IMR-90 (cell line): ENCODE measurements around the gene PTPRN2. TPM values are rescaled to one million over a fixed set of nuclear protein-coding genes. Genes with fewer than 3 reads are reported as not detected.

ENCODE experiments used
- ATAC-seq: fragments of 200-7000 bp; cut with Tn5 transposase; 2 replicates; pipeline ENCODE4 v1.9.1; 2020; ENCODE audit warnings: low read depth, mild to moderate bottlenecking, moderate library complexity
- BruUV-seq: library from RNA; stranded (reverse); fragments of 400-500 nt; replicated peaks from 2 replicates; lab custom pipeline; 2021; lab: Mats Ljungman, UMichigan
- CTCF ChIA-PET: fragments of 300-600 bp; formaldehyde crosslinking; extraction: SDS; loops from one replicate; lab custom pipeline; 2021; ENCODE audit warnings: antibody characterized with exemption; lab: Yijun Ruan, JAX
- POLR2A ChIA-PET: fragments of 300-600 bp; sonication (Branson Sonifier 250); formaldehyde crosslinking; loops from one replicate; lab custom pipeline; 2022; ENCODE audit warnings: antibody characterized with exemption; ENCODE audit not compliant: unreplicated experiment; lab: Charles Lee
- DNase-seq: peaks from one replicate; pipeline ENCODE4 v3.0.0; 2013
- H2AFZ ChIP-seq: replicated peaks from 2 replicates; pipeline ENCODE3; 2013; ENCODE audit warnings: low read length, mild to moderate bottlenecking; ENCODE audit not compliant: poor library complexity
- H2AK5ac ChIP-seq: 2 replicates; pipeline ENCODE4 v1.6.1; 2013; ENCODE audit warnings: low read depth, low read length, inconsistent platforms
- H2AK9ac ChIP-seq: replicated peaks from 2 replicates; pipeline ENCODE3; 2013; ENCODE audit warnings: mild to moderate bottlenecking, low read depth, low read length, moderate library complexity; ENCODE audit not compliant: poor library complexity
- H2BK120ac ChIP-seq: 2 replicates; pipeline ENCODE4 v1.6.1; 2013; ENCODE audit warnings: low read depth, low read length, inconsistent platforms
- H2BK15ac ChIP-seq: 3 replicates; pipeline ENCODE4 v1.6.1; 2013; ENCODE audit warnings: low read depth, low read length, inconsistent platforms
- H2BK20ac ChIP-seq: 2 replicates; pipeline ENCODE4 v1.6.1; 2013; ENCODE audit warnings: low read depth, mild to moderate bottlenecking, inconsistent platforms, low read length, moderate library complexity
- H2BK5ac ChIP-seq: 2 replicates; pipeline ENCODE4 v1.6.1; 2013; ENCODE audit warnings: mild to moderate bottlenecking, low read depth, low read length, inconsistent platforms; ENCODE audit not compliant: poor library complexity, severe bottlenecking
- H3K14ac ChIP-seq: replicated peaks from 2 replicates; pipeline ENCODE4 v1.6.1; 2013; ENCODE audit warnings: low read depth, low read length, inconsistent platforms
- H3K18ac ChIP-seq: 2 replicates; pipeline ENCODE4 v1.6.1; 2013; ENCODE audit warnings: low read depth, low read length, control low read depth
- H3K23ac ChIP-seq: 2 replicates; pipeline ENCODE4 v1.6.1; 2013; ENCODE audit warnings: low read depth, low read length, inconsistent platforms
- H3K27ac ChIP-seq: 2 replicates; pipeline ENCODE4 v1.5.1; 2013; ENCODE audit warnings: mild to moderate bottlenecking, control low read depth, low read length; ENCODE audit not compliant: insufficient read depth
- H3K27me3 ChIP-seq: 2 replicates; pipeline ENCODE4 v1.6.1; 2013; ENCODE audit warnings: low read length; ENCODE audit not compliant: control insufficient read depth, insufficient read depth
- H3K36me3 ChIP-seq: 2 replicates; pipeline ENCODE4 v1.6.1; 2013; ENCODE audit warnings: low read length, mixed read lengths; ENCODE audit not compliant: control insufficient read depth, insufficient read depth
- H3K4ac ChIP-seq: 2 replicates; pipeline ENCODE4 v1.6.1; 2013; ENCODE audit warnings: low read depth, low read length, inconsistent platforms
- H3K4me1 ChIP-seq: 2 replicates; pipeline ENCODE4 v1.6.1; 2013; ENCODE audit warnings: low read length, mixed read lengths; ENCODE audit not compliant: control insufficient read depth, insufficient read depth
- H3K4me2 ChIP-seq: 2 replicates; pipeline ENCODE4 v1.6.1; 2013; ENCODE audit warnings: low read depth, mild to moderate bottlenecking, control low read depth, low read length, moderate library complexity
- H3K4me3 ChIP-seq: 2 replicates; pipeline ENCODE4 v1.5.1; 2013; ENCODE audit warnings: low read depth, mild to moderate bottlenecking, control low read depth, low read length, moderate library complexity; ENCODE audit not compliant: insufficient read depth
- H3K56ac ChIP-seq: 2 replicates; pipeline ENCODE4 v1.6.1; 2013; ENCODE audit warnings: low read length, inconsistent platforms; ENCODE audit not compliant: insufficient read depth; ENCODE audit errors: extremely low read depth
- H3K79me1 ChIP-seq, 2 experiments: 2 replicates each; pipeline ENCODE4 v1.6.1; 2013; ENCODE audit warnings: low read length in 2 of 2, inconsistent platforms in 1 of 2, low read depth in 1 of 2
- H3K9ac ChIP-seq: 2 replicates; pipeline ENCODE4 v1.6.1; 2013; ENCODE audit warnings: low read depth, low read length, control low read depth
- H3K9me1 ChIP-seq: 2 replicates; pipeline ENCODE4 v1.6.1; 2013; ENCODE audit warnings: low read length, inconsistent platforms; ENCODE audit not compliant: insufficient read depth
- H3K9me3 ChIP-seq: 2 replicates; pipeline ENCODE4 v1.6.1; 2013; ENCODE audit warnings: low read length; ENCODE audit not compliant: control insufficient read depth, insufficient read depth
- H4K20me1 ChIP-seq: 2 replicates; pipeline ENCODE4 v1.6.1; 2013; ENCODE audit warnings: low read length, inconsistent platforms; ENCODE audit not compliant: insufficient read depth
- H4K5ac ChIP-seq: 2 replicates; pipeline ENCODE4 v1.6.1; 2013; ENCODE audit warnings: mild to moderate bottlenecking, low read depth, low read length, control low read depth
- H4K8ac ChIP-seq, 2 experiments: 2 replicates each; pipeline ENCODE4 v1.6.1; 2013; ENCODE audit warnings: low read depth in 2 of 2, low read length in 2 of 2, control low read depth in 1 of 2, inconsistent platforms in 1 of 2
- H4K91ac ChIP-seq: 2 replicates; pipeline ENCODE4 v1.6.1; 2013; ENCODE audit warnings: low read depth, low read length, inconsistent platforms; ENCODE audit not compliant: insufficient read depth
- BHLHE40 ChIP-seq: fragments of 150-350 bp; IDR thresholded peaks from 2 replicates; pipeline ENCODE4 v1.6.1; 2016; ENCODE audit warnings: mild to moderate bottlenecking, low read depth, low read length
- MAZ ChIP-seq: IDR thresholded peaks from 2 replicates; pipeline ENCODE4 v1.6.1; 2012; ENCODE audit warnings: low read depth, mild to moderate bottlenecking, low read length, improper control_type of control experiment, moderate library complexity, borderline replicate concordance
- MXI1 ChIP-seq: IDR thresholded peaks from 2 replicates; pipeline ENCODE4 v1.6.1; 2012; ENCODE audit warnings: low read depth, mild to moderate bottlenecking, low read length, moderate library complexity, borderline replicate concordance
- RAD21 ChIP-seq: IDR thresholded peaks from 2 replicates; pipeline ENCODE4 v1.6.1; 2012; ENCODE audit warnings: low read length, improper control_type of control experiment
- RCOR1 ChIP-seq: IDR thresholded peaks from 2 replicates; pipeline ENCODE4 v1.6.1; 2012; ENCODE audit warnings: mild to moderate bottlenecking, low read length, improper control_type of control experiment; ENCODE audit not compliant: insufficient replicate concordance
- RFX5 ChIP-seq: IDR thresholded peaks from 2 replicates; pipeline ENCODE4 v1.8.0; 2012; ENCODE audit warnings: low read depth, mild to moderate bottlenecking, low read length, moderate library complexity
- SMC3 ChIP-seq: fragments of 150-350 bp; IDR thresholded peaks from 2 replicates; pipeline ENCODE4 v1.6.1; 2016; ENCODE audit warnings: low read depth, mild to moderate bottlenecking, antibody characterized with exemption, low read length, moderate library complexity
- WGBS, 2 experiments: methylation state at CpG; one replicate each; pipeline versions ENCODE4 v1.1.5 to v1.1.7; 2013; ENCODE audit warnings: missing lambda C conversion rate in 2 of 2; ENCODE audit not compliant: insufficient read length in 1 of 2; ENCODE audit errors: extremely low coverage in 2 of 2; 5-methylcytosine and 5-hydroxymethylcytosine counted together
- dilution Hi-C: fragments of 300-500 bp; cut with HindIII; formaldehyde crosslinking; loops from one replicate; pipeline ENCODE4 v1.14.3; 2018; ENCODE audit warnings: low sequenced_read_pairs; ENCODE audit not compliant: unreplicated experiment
- in situ Hi-C: fragments of 300-500 bp; cut with MboI; formaldehyde crosslinking; loops from 3 replicates; pipeline ENCODE4 v1.14.3; 2019; ENCODE audit warnings: low sequenced_read_pairs, inconsistent platforms, mixed read lengths
- intact Hi-C: fragments of 100-400 bp; cut with micrococcal nuclease; formaldehyde crosslinking; loops from 2 replicates; pipeline ENCODE4 v1.10.0; 2022
- polyA plus RNA-seq, 3 experiments: library from polyadenylated mRNA; depleted of rRNA; stranded (reverse); fragments of >200 nt; gene quantifications; 2 replicates each; pipeline ENCODE4 v1.2.3, GENCODE V29; 2012; ENCODE audit warnings: low replicate concordance in 1 of 3
- total RNA-seq: library from RNA; depleted of rRNA; stranded (reverse); fragments of >200 nt; gene quantifications from 2 replicates; pipeline ENCODE4 v1.2.3, GENCODE V29; 2012
- TF ChIP-seq, protein P1 (sequence below): conservative IDR thresholded peaks from 2 replicates; pipeline ENCODE4 v1.5.1; 2012; ENCODE audit warnings: mild to moderate bottlenecking, low read depth, low read length, improper control_type of control experiment

PTPRN2 gene
- total and polyA plus RNA-seq, 2 of the 4 experiments (the other 2 are of a cell fraction): 0.03 TPM; not detected in 1

DNA sequence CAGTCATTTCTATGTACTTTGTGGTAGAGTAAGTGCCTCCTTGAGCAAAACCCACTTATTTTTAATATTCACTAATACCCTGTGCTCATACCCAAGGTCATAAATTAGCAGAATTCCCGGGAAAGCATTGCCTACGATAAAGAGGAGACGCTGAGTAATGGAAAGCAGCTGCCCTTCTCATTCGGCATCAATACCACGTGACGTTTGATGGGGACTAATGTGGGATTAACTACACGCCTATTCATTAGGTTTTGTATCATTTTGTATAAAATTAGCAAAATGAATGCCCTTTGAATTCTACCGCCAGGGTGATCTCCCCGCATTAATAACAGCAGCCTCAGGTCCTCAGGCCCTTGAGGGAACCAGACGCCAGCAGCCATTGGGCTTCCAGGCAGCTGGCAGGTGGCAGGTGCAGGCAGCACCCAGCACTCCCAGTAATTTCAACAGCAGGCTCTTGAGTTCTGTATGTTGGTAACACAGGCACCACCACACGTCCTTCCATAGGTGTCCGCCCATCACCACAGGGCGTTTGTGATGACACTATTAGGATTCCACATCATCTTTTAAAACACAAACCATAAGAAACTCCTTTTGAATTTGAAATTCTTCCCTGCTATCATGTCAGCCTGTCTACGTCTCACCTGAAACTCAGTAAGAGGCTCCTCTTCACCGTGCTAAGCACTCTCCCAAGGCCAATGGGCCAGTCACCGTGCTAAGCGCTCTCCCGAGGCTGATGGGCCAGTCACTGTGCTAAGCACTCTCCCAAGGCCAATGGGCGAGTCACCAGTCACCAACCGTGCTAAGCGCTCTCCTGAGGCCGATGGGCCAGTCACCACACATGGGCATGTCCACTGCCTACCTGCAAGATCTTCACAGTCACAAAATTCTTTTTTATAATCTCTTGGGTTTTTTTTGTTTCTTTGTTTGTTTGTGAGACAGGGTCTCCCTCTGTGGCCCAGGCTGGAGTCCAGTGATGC lies 509.4 kb downstream of the PTPRN2 start:
- no peak overlapping the region for H4K8ac ChIP-seq
- no peaks in the 10 kb centered on the region for H3K36me3 ChIP-seq
- no peaks in the 10 kb centered on the region for H4K20me1 ChIP-seq
- no peak for DNase-seq
- H3K27me3 ChIP-seq: no peaks in the 10 kb centered on the region
- no peak overlapping the region for H4K91ac ChIP-seq
- CTCF ChIA-PET: no interaction called here
- H3K4me3 ChIP-seq: no peak overlapping the region
- BruUV-seq: no TSS peak
- no peak overlapping the region for H2AK5ac ChIP-seq
- H3K79me1 ChIP-seq: no peaks in the 10 kb centered on the region
- no peak overlapping the region for H2BK15ac ChIP-seq
- dilution Hi-C loops: no loop called here
- in situ Hi-C loops: no loop called here
- no peaks in the 10 kb centered on the region for H3K9me1 ChIP-seq
- ATAC-seq: no peak
- no peak overlapping the region for H2BK5ac ChIP-seq
- no peak overlapping the region for H2AFZ ChIP-seq
- no peak overlapping the region for H3K56ac ChIP-seq
- H3K4ac ChIP-seq: no peak overlapping the region
- no peak overlapping the region for H2BK120ac ChIP-seq
- POLR2A ChIA-PET: no interaction called here
- no peak overlapping the region for H4K5ac ChIP-seq
- H2AK9ac ChIP-seq: no peak overlapping the region
- WGBS, 2 experiments: 76% methylated on average over 5 of the region's 22 CpGs; no CpG with 5 or more reads in 1 of the 2 experiments
- H3K27ac ChIP-seq: no peak overlapping the region
- H3K18ac ChIP-seq: no peak overlapping the region
- H3K9ac ChIP-seq: no peak overlapping the region
- TF ChIP-seq SMC3: no peak
- TF ChIP-seq RCOR1: no peak
- TF ChIP-seq RFX5: no peak
- TF ChIP-seq BHLHE40: no peak
- TF ChIP-seq MAZ: no peak
- TF ChIP-seq RAD21: no peak
- TF ChIP-seq, protein P1, sequence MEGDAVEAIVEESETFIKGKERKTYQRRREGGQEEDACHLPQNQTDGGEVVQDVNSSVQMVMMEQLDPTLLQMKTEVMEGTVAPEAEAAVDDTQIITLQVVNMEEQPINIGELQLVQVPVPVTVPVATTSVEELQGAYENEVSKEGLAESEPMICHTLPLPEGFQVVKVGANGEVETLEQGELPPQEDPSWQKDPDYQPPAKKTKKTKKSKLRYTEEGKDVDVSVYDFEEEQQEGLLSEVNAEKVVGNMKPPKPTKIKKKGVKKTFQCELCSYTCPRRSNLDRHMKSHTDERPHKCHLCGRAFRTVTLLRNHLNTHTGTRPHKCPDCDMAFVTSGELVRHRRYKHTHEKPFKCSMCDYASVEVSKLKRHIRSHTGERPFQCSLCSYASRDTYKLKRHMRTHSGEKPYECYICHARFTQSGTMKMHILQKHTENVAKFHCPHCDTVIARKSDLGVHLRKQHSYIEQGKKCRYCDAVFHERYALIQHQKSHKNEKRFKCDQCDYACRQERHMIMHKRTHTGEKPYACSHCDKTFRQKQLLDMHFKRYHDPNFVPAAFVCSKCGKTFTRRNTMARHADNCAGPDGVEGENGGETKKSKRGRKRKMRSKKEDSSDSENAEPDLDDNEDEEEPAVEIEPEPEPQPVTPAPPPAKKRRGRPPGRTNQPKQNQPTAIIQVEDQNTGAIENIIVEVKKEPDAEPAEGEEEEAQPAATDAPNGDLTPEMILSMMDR: no peak
- no peak for TF ChIP-seq MXI1
- intact Hi-C loops: no loop called here
- no peaks in the 10 kb centered on the region for H3K4me1 ChIP-seq
- H3K14ac ChIP-seq: no peak overlapping the region
- H3K23ac ChIP-seq: no peak overlapping the region
- H2BK20ac ChIP-seq: no peak overlapping the region
- H3K4me2 ChIP-seq: no peak overlapping the region
- H3K9me3 ChIP-seq: peaks cover 63% of the 10 kb centered on the region
